VCaP (cell line): Measurements from ENCODE around the gene RBAK.
"Not testable (repeated sequence)": the region's sequence is repeated elsewhere in the genome, so short reads cannot be mapped to it uniquely, and the experiment has no call there.

Experiments
- H3K27ac ChIP-seq: fragments of 450-650 bp; 2 replicates; pipeline ENCODE4 v1.5.1; 2017
- CTCF ChIP-seq: fragments of 450-650 bp; conservative IDR thresholded peaks from 2 replicates; pipeline ENCODE4 v1.5.1; 2017; ENCODE audit warnings: mild to moderate bottlenecking, moderate library complexity

Gene RBAK

GRCh38 chr7:5005066-5005465 lies 40.6 kb upstream of the RBAK start:
- no peak overlapping the region for H3K27ac ChIP-seq
- no peak for TF ChIP-seq CTCF

- TF ChIP-seq CTCF: no peak
- H3K27ac ChIP-seq: no peak overlapping the region
Measured at GRCh38 chr7:5012985-5013384, 32.7 kb upstream of the RBAK start.

- H3K27ac ChIP-seq: not testable (repeated sequence)
Measured at GRCh38 chr7:5015936-5016335, 29.7 kb upstream of the RBAK start.

- not testable (repeated sequence) for H3K27ac ChIP-seq
Measured at GRCh38 chr7:5017626-5018025, 28.0 kb upstream of the RBAK start.

GRCh38 chr7:5020098-5020497 lies 25.6 kb upstream of the RBAK start:
- no peak for TF ChIP-seq CTCF
- H3K27ac ChIP-seq: no peak overlapping the region

GRCh38 chr7:5020976-5021550 lies 24.6 kb upstream of the RBAK start:
- H3K27ac ChIP-seq: not testable (repeated sequence)

GRCh38 chr7:5023626-5024025 lies 22.0 kb upstream of the RBAK start:
- not testable (repeated sequence) for H3K27ac ChIP-seq

- H3K27ac ChIP-seq: not testable (repeated sequence)
Measured at GRCh38 chr7:5027796-5028410, 17.8 kb upstream of the RBAK start.

- not testable (repeated sequence) for H3K27ac ChIP-seq
Measured at GRCh38 chr7:5033186-5033585, 12.5 kb upstream of the RBAK start.

GRCh38 chr7:5035276-5035675 lies 10.4 kb upstream of the RBAK start:
- no peak for TF ChIP-seq CTCF
- no peak overlapping the region for H3K27ac ChIP-seq

- no peak for TF ChIP-seq CTCF
- H3K27ac ChIP-seq: no peak overlapping the region
Measured at GRCh38 chr7:5036446-5036845, 9.2 kb upstream of the RBAK start.
